IMR-90 (cell line): Measurements from ENCODE around the gene ZBTB48. TPM values are rescaled to one million over a fixed set of nuclear protein-coding genes. Genes with fewer than 3 reads are reported as not detected.

Source experiments
- ATAC-seq: fragments of 200-7000 bp; cut with Tn5 transposase; 2 replicates; pipeline ENCODE4 v1.9.1; 2020; ENCODE audit warnings: low read depth, mild to moderate bottlenecking, moderate library complexity
- BruUV-seq: library from RNA; stranded (reverse); fragments of 400-500 nt; replicated peaks from 2 replicates; lab custom pipeline; 2021; lab: Mats Ljungman, UMichigan
- CTCF ChIA-PET: fragments of 300-600 bp; formaldehyde crosslinking; extraction: SDS; loops from one replicate; lab custom pipeline; 2021; ENCODE audit warnings: antibody characterized with exemption; lab: Yijun Ruan, JAX
- POLR2A ChIA-PET: fragments of 300-600 bp; sonication (Branson Sonifier 250); formaldehyde crosslinking; loops from one replicate; lab custom pipeline; 2022; ENCODE audit warnings: antibody characterized with exemption; ENCODE audit not compliant: unreplicated experiment; lab: Charles Lee
- DNase-seq: peaks from one replicate; pipeline ENCODE4 v3.0.0; 2013
- H2AFZ ChIP-seq: replicated peaks from 2 replicates; pipeline ENCODE3; 2013; ENCODE audit warnings: low read length, mild to moderate bottlenecking; ENCODE audit not compliant: poor library complexity
- H2AK5ac ChIP-seq: 2 replicates; pipeline ENCODE4 v1.6.1; 2013; ENCODE audit warnings: low read depth, low read length, inconsistent platforms
- H2AK9ac ChIP-seq: replicated peaks from 2 replicates; pipeline ENCODE3; 2013; ENCODE audit warnings: mild to moderate bottlenecking, low read depth, low read length, moderate library complexity; ENCODE audit not compliant: poor library complexity
- H2BK120ac ChIP-seq: 2 replicates; pipeline ENCODE4 v1.6.1; 2013; ENCODE audit warnings: low read depth, low read length, inconsistent platforms
- H2BK15ac ChIP-seq: 3 replicates; pipeline ENCODE4 v1.6.1; 2013; ENCODE audit warnings: low read depth, low read length, inconsistent platforms
- H2BK20ac ChIP-seq: 2 replicates; pipeline ENCODE4 v1.6.1; 2013; ENCODE audit warnings: low read depth, mild to moderate bottlenecking, inconsistent platforms, low read length, moderate library complexity
- H2BK5ac ChIP-seq: 2 replicates; pipeline ENCODE4 v1.6.1; 2013; ENCODE audit warnings: mild to moderate bottlenecking, low read depth, low read length, inconsistent platforms; ENCODE audit not compliant: poor library complexity, severe bottlenecking
- H3K14ac ChIP-seq: replicated peaks from 2 replicates; pipeline ENCODE4 v1.6.1; 2013; ENCODE audit warnings: low read depth, low read length, inconsistent platforms
- H3K18ac ChIP-seq: 2 replicates; pipeline ENCODE4 v1.6.1; 2013; ENCODE audit warnings: low read depth, low read length, control low read depth
- H3K23ac ChIP-seq: 2 replicates; pipeline ENCODE4 v1.6.1; 2013; ENCODE audit warnings: low read depth, low read length, inconsistent platforms
- H3K27ac ChIP-seq: 2 replicates; pipeline ENCODE4 v1.5.1; 2013; ENCODE audit warnings: mild to moderate bottlenecking, control low read depth, low read length; ENCODE audit not compliant: insufficient read depth
- H3K27me3 ChIP-seq: 2 replicates; pipeline ENCODE4 v1.6.1; 2013; ENCODE audit warnings: low read length; ENCODE audit not compliant: control insufficient read depth, insufficient read depth
- H3K36me3 ChIP-seq: 2 replicates; pipeline ENCODE4 v1.6.1; 2013; ENCODE audit warnings: low read length, mixed read lengths; ENCODE audit not compliant: control insufficient read depth, insufficient read depth
- H3K4ac ChIP-seq: 2 replicates; pipeline ENCODE4 v1.6.1; 2013; ENCODE audit warnings: low read depth, low read length, inconsistent platforms
- H3K4me1 ChIP-seq: 2 replicates; pipeline ENCODE4 v1.6.1; 2013; ENCODE audit warnings: low read length, mixed read lengths; ENCODE audit not compliant: control insufficient read depth, insufficient read depth
- H3K4me2 ChIP-seq: 2 replicates; pipeline ENCODE4 v1.6.1; 2013; ENCODE audit warnings: low read depth, mild to moderate bottlenecking, control low read depth, low read length, moderate library complexity
- H3K4me3 ChIP-seq: 2 replicates; pipeline ENCODE4 v1.5.1; 2013; ENCODE audit warnings: low read depth, mild to moderate bottlenecking, control low read depth, low read length, moderate library complexity; ENCODE audit not compliant: insufficient read depth
- H3K56ac ChIP-seq: 2 replicates; pipeline ENCODE4 v1.6.1; 2013; ENCODE audit warnings: low read length, inconsistent platforms; ENCODE audit not compliant: insufficient read depth; ENCODE audit errors: extremely low read depth
- H3K79me1 ChIP-seq, 2 experiments: 2 replicates each; pipeline ENCODE4 v1.6.1; 2013; ENCODE audit warnings: low read length in 2 of 2, inconsistent platforms in 1 of 2, low read depth in 1 of 2
- H3K9ac ChIP-seq: 2 replicates; pipeline ENCODE4 v1.6.1; 2013; ENCODE audit warnings: low read depth, low read length, control low read depth
- H3K9me1 ChIP-seq: 2 replicates; pipeline ENCODE4 v1.6.1; 2013; ENCODE audit warnings: low read length, inconsistent platforms; ENCODE audit not compliant: insufficient read depth
- H3K9me3 ChIP-seq: 2 replicates; pipeline ENCODE4 v1.6.1; 2013; ENCODE audit warnings: low read length; ENCODE audit not compliant: control insufficient read depth, insufficient read depth
- H4K20me1 ChIP-seq: 2 replicates; pipeline ENCODE4 v1.6.1; 2013; ENCODE audit warnings: low read length, inconsistent platforms; ENCODE audit not compliant: insufficient read depth
- H4K5ac ChIP-seq: 2 replicates; pipeline ENCODE4 v1.6.1; 2013; ENCODE audit warnings: mild to moderate bottlenecking, low read depth, low read length, control low read depth
- H4K8ac ChIP-seq, 2 experiments: 2 replicates each; pipeline ENCODE4 v1.6.1; 2013; ENCODE audit warnings: low read depth in 2 of 2, low read length in 2 of 2, control low read depth in 1 of 2, inconsistent platforms in 1 of 2
- H4K91ac ChIP-seq: 2 replicates; pipeline ENCODE4 v1.6.1; 2013; ENCODE audit warnings: low read depth, low read length, inconsistent platforms; ENCODE audit not compliant: insufficient read depth
- CHD1 ChIP-seq: IDR thresholded peaks from 2 replicates; pipeline ENCODE4 v1.6.1; 2012; ENCODE audit warnings: low read depth, low read length, improper control_type of control experiment
- FOS ChIP-seq: fragments of 150-350 bp; IDR thresholded peaks from 2 replicates; pipeline ENCODE4 v1.6.1; 2016; ENCODE audit warnings: low read depth, low read length
- NFE2L2 ChIP-seq: fragments of 150-350 bp; IDR thresholded peaks from 2 replicates; pipeline ENCODE4 v1.6.1; 2016; ENCODE audit warnings: low read depth, mild to moderate bottlenecking, low read length
- RAD21 ChIP-seq: IDR thresholded peaks from 2 replicates; pipeline ENCODE4 v1.6.1; 2012; ENCODE audit warnings: low read length, improper control_type of control experiment
- RCOR1 ChIP-seq: IDR thresholded peaks from 2 replicates; pipeline ENCODE4 v1.6.1; 2012; ENCODE audit warnings: mild to moderate bottlenecking, low read length, improper control_type of control experiment; ENCODE audit not compliant: insufficient replicate concordance
- WGBS, 2 experiments: methylation state at CpG; one replicate each; pipeline versions ENCODE4 v1.1.5 to v1.1.7; 2013; ENCODE audit warnings: missing lambda C conversion rate in 2 of 2; ENCODE audit not compliant: insufficient read length in 1 of 2; ENCODE audit errors: extremely low coverage in 2 of 2; 5-methylcytosine and 5-hydroxymethylcytosine counted together
- dilution Hi-C: fragments of 300-500 bp; cut with HindIII; formaldehyde crosslinking; loops from one replicate; pipeline ENCODE4 v1.14.3; 2018; ENCODE audit warnings: low sequenced_read_pairs; ENCODE audit not compliant: unreplicated experiment
- in situ Hi-C: fragments of 300-500 bp; cut with MboI; formaldehyde crosslinking; loops from 3 replicates; pipeline ENCODE4 v1.14.3; 2019; ENCODE audit warnings: low sequenced_read_pairs, inconsistent platforms, mixed read lengths
- intact Hi-C: fragments of 100-400 bp; cut with micrococcal nuclease; formaldehyde crosslinking; loops from 2 replicates; pipeline ENCODE4 v1.10.0; 2022
- polyA plus RNA-seq, 3 experiments: library from polyadenylated mRNA; depleted of rRNA; stranded (reverse); fragments of >200 nt; gene quantifications; 2 replicates each; pipeline ENCODE4 v1.2.3, GENCODE V29; 2012; ENCODE audit warnings: low replicate concordance in 1 of 3
- total RNA-seq: library from RNA; depleted of rRNA; stranded (reverse); fragments of >200 nt; gene quantifications from 2 replicates; pipeline ENCODE4 v1.2.3, GENCODE V29; 2012

The ZBTB48 gene
- total and polyA plus RNA-seq, 2 of the 4 experiments (the other 2 are of a cell fraction): 9.3 to 17.5 TPM

DNA sequence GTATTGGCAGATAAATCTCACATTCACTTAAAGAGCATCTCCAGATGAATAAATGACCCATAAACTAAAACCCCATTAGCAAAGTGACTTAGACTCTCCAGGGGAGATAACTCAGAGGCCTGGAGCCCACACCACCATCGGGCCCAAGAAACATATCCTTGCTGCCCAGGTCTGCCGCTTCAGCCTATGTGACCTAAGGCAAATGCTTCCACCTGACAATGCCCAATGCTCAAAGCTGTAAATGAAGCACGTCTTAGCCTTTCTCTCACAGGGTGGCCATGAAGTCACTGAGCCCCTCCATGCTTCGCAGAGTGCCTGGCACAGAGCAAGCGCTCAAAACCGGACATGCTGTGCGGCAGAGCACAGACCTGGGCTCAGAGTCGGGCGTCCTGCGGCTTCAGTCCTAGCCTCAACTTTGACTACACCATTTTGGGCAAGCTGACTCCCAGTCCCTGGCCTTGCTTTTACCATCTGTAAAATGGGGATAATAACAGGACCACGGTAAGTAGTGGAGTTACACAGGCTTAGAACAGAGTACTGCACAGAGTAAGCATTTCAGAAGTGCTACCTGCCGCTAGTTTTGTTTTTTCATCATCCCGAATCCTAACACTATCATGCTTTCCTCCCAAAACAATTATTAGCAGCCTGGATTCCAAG lies 49.2 kb upstream of the ZBTB48 start:
- no peak overlapping the region for H2AK5ac ChIP-seq
- H2AK9ac ChIP-seq: no peak overlapping the region
- H3K4me3 ChIP-seq: no peak overlapping the region
- H3K18ac ChIP-seq: no peak overlapping the region
- no peak overlapping the region for H2AFZ ChIP-seq
- H2BK120ac ChIP-seq: no peak overlapping the region
- no peak for DNase-seq
- no peak overlapping the region for H2BK20ac ChIP-seq
- no peaks in the 10 kb centered on the region for H3K9me3 ChIP-seq
- H3K27ac ChIP-seq: no peak overlapping the region
- H4K5ac ChIP-seq: no peak overlapping the region
- H3K4me2 ChIP-seq: no peak overlapping the region
- POLR2A ChIA-PET: no interaction called here
- no peak for TF ChIP-seq NFE2L2
- TF ChIP-seq CHD1: no peak
- no peak for TF ChIP-seq FOS
- TF ChIP-seq RAD21: no peak
- TF ChIP-seq RCOR1: no peak
- H3K4me1 ChIP-seq: no peaks in the 10 kb centered on the region
- H4K8ac ChIP-seq: no peak overlapping the region
- CTCF ChIA-PET: interaction anchor here (0.6 kb wide), 1 partner anchor 25 kb away, joined by 3 read pairs; the partner anchor contains the start of gene TAS1R1
- 100% methylated on average over 6 of the region's 13 CpGs; no CpG with 5 or more reads in 1 of the 2 experiments for WGBS, 2 experiments
- no peak overlapping the region for H3K14ac ChIP-seq
- H3K79me1 ChIP-seq: peaks cover 6 to 9% of the 10 kb centered on the region in 2 experiments; a peak in 3 of 4 replicates
- H4K20me1 ChIP-seq: no peaks in the 10 kb centered on the region
- H3K36me3 ChIP-seq: peaks cover 57% of the 10 kb centered on the region
- no peak overlapping the region for H2BK5ac ChIP-seq
- dilution Hi-C loops (no loop called here), intact Hi-C loops (no loop called here), in situ Hi-C loops (no loop called here)
- H3K4ac ChIP-seq: no peak overlapping the region
- no peak overlapping the region for H3K9ac ChIP-seq
- no TSS peak for BruUV-seq
- peaks cover 3% of the 10 kb centered on the region; the same call in 1 of the 2 replicates for H3K9me1 ChIP-seq
- no peak overlapping the region for H3K56ac ChIP-seq
- no peak overlapping the region for H4K91ac ChIP-seq
- no peak overlapping the region for H3K23ac ChIP-seq
- no peak overlapping the region for H2BK15ac ChIP-seq
- no peak for ATAC-seq
- H3K27me3 ChIP-seq: no peaks in the 10 kb centered on the region
